HL-60 (cell line): ENCODE measurements around the gene LYPD1.

Source experiments
- CTCF ChIP-seq: IDR thresholded peaks from one replicate; pipeline ENCODE4 v1.5.1; 2011; ENCODE audit warnings: low read length, control low read depth, inconsistent platforms; ENCODE audit not compliant: insufficient read depth
- REST ChIP-seq: IDR thresholded peaks from 2 replicates; pipeline ENCODE4 v1.6.1; 2012; ENCODE audit warnings: low read depth; ENCODE audit not compliant: insufficient replicate concordance

- TF ChIP-seq CTCF (no peak), REST (no peak)
These were observed 72.2 kb downstream of the LYPD1 start for GRCh38 chr2:132597831-132598230.
